Inflammatory macrophage treated with lipopolysaccharide for 1 hour (primary cell): ENCODE data around the gene CDH6.

Experiments
- DNase-seq, 2 donors: peaks; one replicate each; pipeline ENCODE4 v3.0.0-alpha.2; 2020 to 2022

The CDH6 gene

GRCh38 chr5:31204958-31205357 is 11.5 kb downstream of the CDH6 start:
- no peak for DNase-seq

GRCh38 chr5:31208043-31208442 is 14.6 kb downstream of the CDH6 start:
- DNase-seq, result no peak

DNA sequence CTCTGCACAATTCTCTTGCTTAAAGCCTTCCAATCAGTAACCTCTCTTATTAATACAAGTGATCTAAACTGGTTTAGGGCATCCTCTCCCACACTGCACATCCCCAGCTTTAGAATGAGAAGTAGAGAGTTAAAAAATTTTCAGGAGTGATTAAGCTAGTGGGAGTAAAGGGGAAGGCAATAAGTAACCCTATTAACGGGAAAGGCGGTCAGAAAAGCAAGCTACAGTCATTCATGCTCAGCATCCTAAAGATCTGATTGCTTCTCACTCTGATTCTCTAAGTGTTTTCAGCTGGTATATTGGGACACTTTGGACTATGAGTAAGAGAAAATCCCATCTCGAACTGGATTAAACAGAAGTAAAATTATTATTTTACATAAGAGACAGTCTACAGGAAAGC is 15.8 kb downstream of the CDH6 start:
- no peak for DNase-seq

- no peak for DNase-seq
Measured at GRCh38 chr5:31211098-31211497, 17.6 kb downstream of the CDH6 start.

DNA sequence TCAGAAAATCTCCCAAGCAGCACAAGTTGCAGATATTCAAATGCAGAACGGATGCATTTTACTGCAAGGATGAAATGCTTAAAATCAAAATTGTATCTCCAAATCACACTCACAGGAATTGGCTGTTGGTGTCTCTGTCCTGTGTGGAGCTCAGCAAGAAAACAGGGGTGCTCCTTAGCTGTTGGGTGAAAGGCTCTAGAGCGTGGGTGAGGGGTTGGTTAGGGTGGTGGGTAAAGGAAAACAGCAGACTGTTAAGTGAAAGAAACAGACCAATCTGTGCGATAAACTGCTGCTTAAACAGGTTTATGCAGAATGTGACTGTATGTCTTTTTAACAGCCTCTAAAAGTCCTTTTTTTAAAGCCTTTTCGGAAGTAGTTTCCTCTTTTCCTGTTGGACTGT is 19.8 kb downstream of the CDH6 start:
- no peak for DNase-seq

GRCh38 chr5:31213705-31214121 is 20.2 kb downstream of the CDH6 start:
- DNase-seq, result no peak

DNA sequence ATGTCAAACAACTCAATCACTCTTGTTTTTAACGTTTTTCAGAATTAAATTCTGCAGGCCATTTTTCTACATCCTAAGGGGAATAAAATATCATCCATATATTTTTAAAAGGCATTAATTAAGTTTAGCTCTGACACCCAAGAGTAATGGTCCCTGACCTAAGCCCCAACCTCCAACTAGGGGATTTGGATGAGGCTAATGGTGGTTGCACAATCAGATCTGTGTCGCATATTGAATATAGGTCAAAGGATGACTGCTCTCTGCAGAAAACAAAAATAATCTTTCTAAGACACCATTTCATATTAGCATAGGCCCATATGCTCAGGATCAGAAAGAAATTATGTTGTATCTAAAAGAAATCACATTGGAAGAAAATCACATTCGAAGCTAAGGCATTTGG is 20.7 kb downstream of the CDH6 start:
- DNase-seq, result no peak

- DNase-seq, result no peak
Measured at GRCh38 chr5:31215236-31215635, 21.8 kb downstream of the CDH6 start.

GRCh38 chr5:31217446-31217845 is 24.0 kb downstream of the CDH6 start:
- DNase-seq, result no peak

DNA sequence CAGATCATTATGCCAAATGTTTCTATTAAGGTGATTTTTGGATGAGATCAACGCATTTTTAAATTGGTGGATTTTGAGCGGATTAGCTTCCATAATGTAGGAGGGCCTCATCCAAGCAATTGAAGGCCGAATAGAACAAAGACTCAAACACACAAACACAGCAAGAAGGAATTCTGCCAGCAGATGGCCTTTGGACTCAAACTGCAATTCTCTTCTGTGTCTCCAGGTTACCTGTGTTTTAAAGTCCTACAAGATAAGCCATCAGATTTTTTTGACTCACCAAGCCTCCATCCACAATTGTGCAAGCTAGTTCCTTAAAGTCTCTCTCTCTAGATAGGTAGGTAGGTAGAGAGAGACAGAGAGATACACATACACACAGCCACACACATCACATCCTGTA is 25.5 kb downstream of the CDH6 start:
- DNase-seq, result no peak

DNA sequence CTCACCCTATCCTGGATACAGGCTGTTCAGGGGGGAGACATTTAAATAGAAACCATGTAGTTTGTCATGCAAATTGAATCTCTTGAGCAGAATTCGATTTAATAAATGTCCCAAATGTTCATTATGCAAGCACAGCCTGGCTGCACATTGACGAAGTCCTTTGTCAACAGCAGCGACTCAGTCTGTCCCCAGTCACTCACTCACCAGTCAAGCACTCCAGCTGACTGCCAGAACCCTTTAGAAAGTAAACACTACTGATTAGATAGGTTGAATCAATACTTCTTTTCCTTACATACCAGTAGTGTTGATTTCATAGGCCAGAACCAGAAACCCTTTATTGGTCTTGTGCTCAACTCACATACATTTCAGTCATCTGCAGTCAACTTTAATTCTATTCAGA is 27.5 kb downstream of the CDH6 start:
- DNase-seq, result no peak

GRCh38 chr5:31225118-31225517 is 31.6 kb downstream of the CDH6 start:
- DNase-seq, result no peak

DNA sequence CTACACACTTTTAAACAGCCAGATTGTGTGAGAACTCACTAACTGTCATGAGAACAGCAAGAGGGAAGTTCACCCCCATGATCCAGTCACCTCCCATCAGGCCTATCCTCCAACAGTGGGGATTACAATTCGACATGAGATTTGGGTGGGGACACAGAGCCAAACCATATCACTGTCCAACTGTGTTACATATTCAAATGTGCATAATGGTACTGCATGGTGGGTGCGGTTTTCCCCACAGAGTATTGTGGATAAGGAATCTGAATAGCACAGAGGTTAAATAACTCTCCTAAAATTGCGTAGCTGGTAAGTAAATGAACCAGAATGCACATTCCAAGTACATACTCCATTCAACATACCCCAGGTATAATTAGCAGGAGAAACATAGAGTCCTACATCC is 32.1 kb downstream of the CDH6 start:
- no peak for DNase-seq

- no peak for DNase-seq
Measured at GRCh38 chr5:31226651-31227050, 33.2 kb downstream of the CDH6 start.

- no peak for DNase-seq
Measured at GRCh38 chr5:31229266-31229665, 35.8 kb downstream of the CDH6 start.

DNA sequence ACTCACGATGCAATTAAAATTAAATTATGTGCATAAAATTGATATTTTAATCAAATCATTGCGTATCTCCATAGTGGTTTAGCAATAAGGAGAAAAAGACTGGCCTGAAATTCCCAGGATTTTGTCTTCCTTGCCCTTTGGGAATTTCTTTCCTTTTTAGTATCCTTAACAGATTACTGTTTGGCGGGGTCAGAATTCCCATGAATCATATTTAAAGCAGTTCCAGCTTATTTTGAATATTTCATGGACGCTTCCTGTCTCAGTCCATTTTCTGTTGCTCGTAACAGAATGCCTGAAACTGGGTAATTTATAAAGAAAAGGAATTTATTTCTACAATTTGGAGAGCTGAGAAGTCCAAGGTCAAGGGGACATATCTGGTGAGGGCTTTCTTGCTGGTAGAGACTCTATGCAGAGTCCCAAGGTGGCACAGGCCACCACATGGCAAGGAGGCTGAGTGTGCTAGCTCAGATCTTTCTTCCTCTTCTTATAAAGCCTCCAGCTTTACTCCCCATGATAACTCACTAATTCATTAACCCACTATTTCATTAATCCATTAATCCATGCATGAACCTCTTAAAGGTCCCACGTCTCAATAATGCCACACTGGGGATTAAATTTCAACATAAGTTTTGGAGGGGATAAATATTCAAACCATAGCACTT is 37.8 kb downstream of the CDH6 start:
- no peak for DNase-seq

DNA sequence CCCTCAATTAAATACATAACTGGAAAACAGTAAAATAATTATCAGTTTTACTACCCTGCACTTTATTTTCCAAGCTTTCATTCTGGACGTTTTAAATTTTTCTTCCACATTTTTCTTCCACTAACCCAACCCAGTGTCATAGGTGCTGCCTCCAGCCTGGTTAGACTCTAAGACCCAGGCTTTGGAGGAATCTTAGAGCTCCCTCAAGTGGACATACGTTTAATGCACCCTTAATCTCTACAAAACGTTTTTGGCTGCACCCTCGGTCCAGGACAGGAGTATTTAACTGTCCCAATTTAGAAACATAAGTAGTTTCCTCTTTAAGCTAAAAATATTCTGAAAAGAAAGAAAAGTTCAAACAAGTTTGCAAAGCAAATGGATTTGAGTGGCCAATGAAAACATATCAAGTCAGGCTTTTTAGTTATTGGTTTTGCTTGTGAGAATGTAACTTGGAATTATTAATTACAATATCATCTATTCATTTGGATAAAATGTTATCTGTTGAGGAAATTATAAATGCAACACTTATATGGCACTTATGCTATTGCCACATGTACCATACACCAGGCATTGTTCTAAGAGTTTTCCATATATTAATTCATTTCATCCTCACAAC is 38.9 kb downstream of the CDH6 start:
- DNase-seq, result peak; percentile 17 to 51

DNA sequence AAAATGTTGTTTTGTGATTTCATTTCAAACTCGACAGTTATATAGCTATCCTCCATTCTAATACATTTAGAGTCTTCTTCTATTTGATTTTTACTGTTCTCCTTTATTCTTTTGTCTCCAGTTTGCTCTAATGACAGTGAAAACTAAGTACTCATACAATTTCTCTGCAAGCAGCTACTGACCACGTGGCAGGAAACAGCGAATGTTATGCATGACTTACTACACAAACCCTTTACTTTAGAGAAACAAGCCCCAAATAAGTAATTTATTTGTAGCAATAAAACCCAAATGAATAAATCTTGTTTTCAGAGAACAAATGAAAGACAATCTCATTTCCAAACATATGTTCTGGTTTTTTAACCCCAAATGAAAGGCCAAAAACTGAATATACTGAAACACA is 41.9 kb downstream of the CDH6 start:
- no peak for DNase-seq

- no peak for DNase-seq
Measured at GRCh38 chr5:31236339-31236738, 42.9 kb downstream of the CDH6 start.

DNA sequence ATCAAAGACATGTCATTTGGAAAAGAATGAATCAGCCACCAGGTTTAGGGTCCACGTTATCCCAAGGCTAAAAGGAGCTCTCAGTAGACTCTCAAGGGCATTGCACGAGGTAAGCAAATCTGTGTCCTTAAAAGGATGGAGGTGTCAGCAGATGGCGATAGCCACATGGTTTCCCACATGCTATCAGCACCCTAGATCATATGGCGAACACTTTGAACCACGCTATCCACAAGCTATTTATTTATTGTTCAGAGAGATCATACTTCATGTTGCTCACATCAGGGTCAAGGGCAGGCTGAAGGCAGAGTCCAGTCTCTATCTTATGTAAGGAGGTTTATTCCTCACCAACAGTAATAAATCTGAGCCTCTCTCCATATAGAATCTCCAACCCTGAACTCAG is 43.7 kb downstream of the CDH6 start:
- DNase-seq, result no peak

- no peak for DNase-seq
Measured at GRCh38 chr5:31238497-31238896, 45.0 kb downstream of the CDH6 start.

- DNase-seq, result no peak
Measured at GRCh38 chr5:31244921-31245320, 51.4 kb downstream of the CDH6 start.

GRCh38 chr5:31247381-31247780 is 53.9 kb downstream of the CDH6 start:
- DNase-seq, result no peak

GRCh38 chr5:31250201-31250600 is 56.7 kb downstream of the CDH6 start:
- no peak for DNase-seq

- no peak for DNase-seq
Measured at GRCh38 chr5:31251032-31251431, 57.5 kb downstream of the CDH6 start.
